IPS DF 4.7 (cell line): Measurements from ENCODE around the gene ARHGAP27.
"Not testable (repeated sequence)": the region's sequence is repeated elsewhere in the genome, so short reads cannot be mapped to it uniquely, and the experiment has no call there.

Experiments
- DNase-seq: peaks from one replicate; pipeline ENCODE4 v3.0.0-alpha.2; 2013; ENCODE audit warnings: low spot score; ENCODE audit errors: extremely low read depth

ARHGAP27 gene

DNA sequence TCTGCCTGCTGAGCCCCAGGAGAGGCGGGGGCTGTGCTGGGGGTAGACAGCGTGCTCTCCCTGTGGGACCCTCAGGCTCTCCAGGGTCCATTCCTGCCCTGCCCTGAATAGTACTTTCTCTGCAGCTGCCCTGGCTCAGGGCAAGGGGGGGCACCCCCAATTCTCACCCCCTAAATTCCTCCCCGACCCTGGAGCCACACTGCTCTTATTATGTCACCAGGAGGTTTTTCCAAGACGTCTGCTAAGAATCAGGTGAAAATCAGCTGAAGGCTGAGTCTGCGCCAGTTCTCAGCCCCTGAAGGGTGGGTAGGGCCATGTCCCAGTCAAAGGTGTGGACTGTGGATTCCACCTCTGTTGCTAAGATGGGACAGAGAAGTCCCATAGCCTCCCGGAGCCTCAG lies 66.0 kb downstream of the ARHGAP27 start:
- DNase-seq = no peak

DNA sequence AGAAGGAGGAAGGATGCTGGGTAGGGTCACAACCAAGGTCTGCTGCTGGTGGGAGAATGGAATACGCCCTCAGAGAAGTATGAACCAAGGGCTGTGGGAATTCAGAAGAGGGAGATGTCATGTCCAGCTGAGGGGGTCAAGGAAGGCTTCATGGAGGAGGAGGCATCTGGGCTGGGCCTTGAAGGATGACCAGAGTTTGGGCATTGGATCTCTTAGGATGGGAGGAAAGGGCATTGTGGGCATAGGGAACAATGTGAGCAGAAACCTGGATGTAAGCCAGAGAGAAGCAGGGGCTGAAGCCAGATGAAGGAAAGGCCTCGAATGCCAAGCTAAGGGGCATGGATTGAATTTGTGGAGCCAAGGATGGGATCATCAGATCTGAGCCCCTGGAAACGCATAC lies 66.6 kb downstream of the ARHGAP27 start:
- DNase-seq = no peak

DNA sequence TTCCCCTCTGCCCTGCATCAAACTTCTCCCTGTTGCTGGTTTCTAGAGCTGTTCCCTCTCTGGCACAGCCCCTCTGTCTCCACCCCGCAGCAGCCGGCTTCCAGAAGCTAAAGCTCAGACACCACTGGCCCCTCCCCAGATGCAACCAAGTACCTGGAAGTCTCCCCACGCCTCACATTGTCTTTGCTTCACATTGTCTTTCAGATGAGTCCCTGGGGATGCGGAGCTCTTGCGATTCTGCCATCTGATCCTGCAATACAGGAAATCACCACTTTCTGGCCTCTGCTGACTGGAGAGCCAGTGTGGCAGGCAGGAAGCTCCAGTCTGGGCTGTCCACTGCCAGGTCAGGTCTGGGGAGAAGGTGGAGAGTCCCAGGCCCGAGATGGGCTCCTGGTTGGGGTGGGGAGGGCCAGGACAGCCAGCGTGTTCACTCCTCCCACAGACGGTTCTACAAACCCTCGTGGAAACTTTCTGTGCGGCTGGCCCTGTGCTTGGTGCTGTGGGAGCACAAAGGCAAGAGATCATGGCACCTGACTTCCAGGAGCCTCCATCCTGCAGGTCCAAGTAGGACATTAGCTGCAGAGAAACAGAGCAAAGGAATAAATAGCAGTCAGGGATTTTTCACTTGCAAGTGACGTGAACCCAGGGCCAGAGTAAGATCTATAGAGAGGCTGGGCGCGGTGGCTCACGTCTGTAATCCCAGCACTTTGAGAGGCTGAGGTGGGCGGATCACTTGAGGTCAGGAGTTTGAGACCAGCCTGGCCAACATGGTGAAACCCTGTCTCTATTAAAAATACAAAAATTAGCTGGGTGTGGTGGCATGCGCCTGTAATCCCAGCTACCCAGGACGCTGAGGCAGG lies 67.9 kb downstream of the ARHGAP27 start:
- peak; percentile 93 for DNase-seq

DNA sequence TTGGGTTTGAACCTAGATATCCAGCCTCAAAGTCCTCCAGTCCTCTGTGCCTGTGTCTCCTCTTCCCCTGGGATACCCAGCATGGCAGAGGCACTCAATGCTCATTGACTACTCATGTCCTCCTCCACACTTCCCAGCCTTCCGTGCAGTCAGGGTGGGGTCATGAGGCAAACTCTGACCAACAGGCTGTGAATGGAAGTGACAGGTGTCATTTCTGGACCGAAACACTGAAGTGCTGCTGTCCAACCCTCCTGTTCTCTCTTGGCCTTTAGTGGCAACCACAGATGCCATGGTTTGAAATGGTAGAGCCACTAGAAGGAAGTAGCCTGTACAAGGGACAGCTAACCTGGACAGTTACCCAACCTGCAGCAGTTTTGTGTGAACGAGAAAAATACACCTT lies 69.2 kb downstream of the ARHGAP27 start:
- DNase-seq = no peak

DNA sequence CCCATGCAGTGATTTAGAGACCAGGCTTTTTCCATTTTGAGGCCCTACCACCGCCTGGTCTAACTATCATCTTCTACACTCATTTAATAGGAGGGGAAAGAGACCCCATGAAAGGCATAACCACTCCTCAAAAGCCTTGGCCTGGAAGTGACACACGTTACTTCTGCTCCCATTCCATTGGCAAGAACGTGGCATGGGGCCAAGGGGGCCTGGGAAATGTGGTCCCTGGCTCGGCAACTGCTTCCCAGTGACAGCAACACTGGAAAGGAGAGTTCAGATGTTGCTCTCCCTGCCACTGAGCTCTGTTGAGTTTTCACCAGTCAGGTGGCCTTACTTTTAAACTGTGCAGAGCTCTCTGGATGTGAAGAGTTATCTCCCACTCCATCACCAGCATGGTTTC lies 70.7 kb downstream of the ARHGAP27 start:
- no peak for DNase-seq

DNA sequence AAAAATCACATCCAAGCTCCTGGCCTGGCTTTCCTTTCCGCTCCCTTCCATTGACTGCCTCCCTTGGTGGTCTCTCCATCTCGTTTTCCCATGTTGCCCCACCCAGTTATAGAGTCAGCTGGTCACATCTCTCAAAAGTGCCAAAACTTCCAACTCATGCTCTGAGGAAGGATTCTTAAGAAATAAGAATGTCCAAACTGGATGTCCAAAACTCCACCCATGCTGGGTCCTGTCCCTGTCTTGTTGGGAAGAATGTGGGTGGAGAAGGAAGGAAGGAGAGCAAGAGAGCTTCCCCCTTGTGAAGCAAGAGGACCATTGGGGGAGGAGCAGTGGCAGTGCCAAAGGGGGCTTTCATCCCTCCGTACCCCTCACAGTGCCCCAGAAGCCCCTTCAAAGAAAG lies 71.2 kb downstream of the ARHGAP27 start:
- no peak for DNase-seq

DNA sequence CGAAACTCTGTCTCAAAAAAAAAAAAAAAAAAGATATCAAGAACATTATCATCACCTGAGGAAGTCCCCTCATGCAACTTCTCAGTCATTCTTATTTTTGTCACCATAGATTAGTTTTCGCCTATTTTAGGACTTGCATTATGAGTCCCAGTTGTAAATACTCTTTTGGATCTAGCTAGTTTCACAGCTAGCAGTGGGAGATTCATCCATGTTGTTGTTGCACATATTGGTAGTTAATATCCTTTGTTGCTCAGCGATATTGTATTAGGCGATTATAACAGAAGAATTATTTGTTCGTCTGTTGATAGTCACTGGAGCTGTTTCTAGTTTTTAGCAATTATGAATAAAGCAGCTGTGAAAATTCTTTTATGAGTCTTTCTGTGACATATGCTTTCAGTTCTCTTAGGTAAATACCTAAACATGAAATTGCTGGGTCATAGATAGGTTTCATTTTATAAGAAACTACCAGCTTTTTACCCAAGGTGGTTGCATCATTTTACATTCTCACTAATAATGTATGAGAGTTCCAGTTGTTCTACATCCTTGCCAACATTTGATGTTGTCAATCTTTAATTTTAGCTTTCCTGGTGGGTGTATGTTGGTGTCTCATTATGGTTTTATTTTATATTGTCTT lies 75.2 kb downstream of the ARHGAP27 start:
- DNase-seq = no peak

DNA sequence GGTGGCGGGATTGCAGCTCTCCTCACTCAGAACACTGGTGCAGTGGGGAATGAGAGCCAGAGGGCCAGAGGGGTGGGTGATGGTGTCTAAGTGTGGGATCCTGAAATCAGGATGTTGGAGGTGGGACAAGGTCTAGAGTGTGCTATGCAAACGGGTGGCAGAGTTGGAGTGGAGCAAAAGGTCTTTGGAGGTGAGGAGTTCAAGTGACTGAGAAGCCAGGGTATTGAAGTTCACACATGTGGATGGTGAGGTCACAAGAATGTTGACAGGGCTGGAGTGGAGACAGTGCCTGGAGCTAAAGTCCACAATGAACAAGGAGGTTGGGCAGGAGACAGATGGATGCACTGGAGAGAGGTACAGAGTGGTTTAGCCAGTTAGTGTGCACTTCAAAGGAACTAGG lies 77.6 kb downstream of the ARHGAP27 start:
- DNase-seq = no peak

DNA sequence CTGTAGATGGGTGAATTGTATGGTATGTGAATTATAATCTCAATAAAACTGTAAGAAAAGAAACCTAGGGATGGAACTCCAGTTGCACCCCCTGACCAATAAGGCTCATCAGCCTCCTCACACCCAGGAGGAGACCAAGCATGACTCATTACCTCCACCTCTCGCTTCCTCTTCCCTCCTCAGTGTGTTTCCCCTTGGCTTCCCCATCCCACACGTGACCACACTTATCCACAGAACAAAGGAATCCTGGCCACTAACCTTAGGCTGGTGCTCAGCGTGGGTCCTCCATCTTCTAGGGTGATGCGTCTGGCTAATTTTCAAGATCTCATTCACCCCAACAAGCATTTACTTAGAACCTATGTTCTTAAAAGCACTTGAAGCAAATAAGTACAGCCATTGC lies 79.6 kb downstream of the ARHGAP27 start:
- DNase-seq = no peak

DNA sequence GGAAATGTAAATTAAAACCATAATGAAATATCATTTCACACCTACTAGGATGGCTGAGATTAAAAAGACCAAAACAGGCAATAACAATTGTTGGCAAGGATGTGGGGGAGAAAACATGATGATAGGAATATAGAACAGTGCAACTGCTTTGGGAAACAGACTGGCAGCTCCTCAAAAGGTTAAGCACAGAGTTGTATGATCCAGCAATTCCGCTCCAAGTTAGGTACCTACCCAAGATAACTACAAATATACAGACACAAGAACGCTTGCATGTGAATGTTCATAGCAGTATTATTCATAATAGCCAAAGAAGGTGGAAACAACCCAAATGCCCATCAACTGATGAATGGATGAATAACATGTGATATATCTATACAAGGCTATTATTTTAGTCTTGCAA lies 80.8 kb downstream of the ARHGAP27 start:
- DNase-seq = no peak

DNA sequence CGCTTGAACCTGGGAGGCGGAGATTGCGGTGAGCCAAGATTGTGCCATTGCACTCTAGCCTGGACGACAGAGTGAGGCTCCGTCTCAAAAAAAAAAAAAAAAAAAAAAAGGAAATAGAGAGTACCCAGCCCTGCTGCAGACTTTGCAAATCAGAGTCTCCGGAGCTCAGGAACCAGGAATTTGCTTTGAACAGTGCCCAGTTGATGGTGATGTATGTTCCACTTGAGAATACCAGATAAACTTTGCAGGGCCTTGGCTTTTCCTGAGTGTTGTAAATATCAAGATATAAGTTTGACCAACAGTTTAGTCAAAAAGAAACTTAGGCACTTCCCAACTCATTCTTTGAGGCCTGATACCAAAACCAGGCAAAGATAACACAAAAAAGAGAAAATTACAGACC lies 85.2 kb downstream of the ARHGAP27 start:
- DNase-seq = no peak

DNA sequence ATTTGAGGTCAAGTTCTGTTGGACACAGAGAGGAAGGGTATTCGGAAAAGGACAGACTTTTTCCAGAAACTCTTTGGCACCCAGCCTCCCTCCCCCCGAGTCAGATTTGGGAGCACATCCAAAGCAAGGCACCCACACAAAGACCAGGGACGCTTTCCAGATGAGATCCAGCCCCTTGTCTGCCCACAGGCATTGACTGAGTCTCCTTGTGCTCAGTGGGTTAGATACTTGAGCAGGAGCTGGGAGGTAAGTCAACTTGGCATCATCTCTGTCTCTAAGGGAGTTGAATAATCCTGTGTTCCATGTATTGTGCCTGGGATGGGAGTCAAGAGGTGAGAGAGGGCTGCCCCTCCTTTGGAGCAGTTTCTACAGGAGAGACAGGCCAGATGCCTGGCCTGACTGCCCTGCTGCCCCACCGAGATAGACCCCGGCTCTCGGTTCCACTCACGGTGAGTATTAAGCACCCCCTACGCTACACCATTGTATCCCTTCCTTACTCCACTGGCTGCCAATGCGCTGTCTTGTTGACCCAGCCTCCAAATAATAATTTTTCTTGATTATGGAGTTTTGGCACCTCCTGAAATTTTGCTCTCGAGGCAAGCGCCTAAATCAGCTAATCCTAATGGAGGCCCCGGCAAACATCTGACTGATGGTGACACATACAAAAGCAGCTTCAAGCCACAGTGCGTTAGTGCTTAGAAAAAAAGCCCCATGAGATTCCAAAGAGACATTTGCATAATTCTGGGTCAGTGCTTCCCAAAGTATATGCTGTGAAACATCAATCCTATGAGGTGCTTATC lies 86.3 kb downstream of the ARHGAP27 start:
- no peak for DNase-seq

DNA sequence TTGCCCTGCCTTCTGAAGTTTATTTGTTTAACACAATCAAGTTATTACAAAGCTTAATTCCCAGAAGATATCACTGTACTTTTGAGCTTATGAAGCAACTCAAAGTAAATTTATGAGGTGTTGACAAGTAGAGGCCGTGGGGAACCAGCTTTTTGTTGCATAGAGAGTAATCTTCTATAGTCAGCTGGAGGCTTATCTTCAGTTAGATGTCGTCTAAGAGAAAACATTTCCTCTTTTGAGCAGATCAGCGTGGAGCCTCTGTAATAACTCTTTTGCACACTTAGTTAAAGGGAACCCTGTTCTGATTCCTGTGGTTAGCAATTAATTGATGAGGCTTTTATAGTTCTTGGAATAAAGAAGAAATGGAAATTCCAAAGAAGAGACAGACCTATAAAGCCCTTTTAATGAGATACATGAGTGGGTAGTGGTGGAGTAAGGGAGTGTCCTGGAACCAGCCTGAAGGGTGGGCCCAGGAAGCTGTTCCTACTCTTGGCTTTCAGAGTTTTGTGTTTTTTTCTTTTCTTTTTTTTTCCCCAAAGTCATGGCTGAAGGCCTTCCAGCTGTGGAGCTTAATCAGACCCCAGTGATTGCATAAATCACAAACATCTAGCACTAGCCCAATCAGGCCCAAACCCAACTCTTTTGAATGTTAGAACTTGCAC lies 87.0 kb downstream of the ARHGAP27 start:
- no peak for DNase-seq

DNA sequence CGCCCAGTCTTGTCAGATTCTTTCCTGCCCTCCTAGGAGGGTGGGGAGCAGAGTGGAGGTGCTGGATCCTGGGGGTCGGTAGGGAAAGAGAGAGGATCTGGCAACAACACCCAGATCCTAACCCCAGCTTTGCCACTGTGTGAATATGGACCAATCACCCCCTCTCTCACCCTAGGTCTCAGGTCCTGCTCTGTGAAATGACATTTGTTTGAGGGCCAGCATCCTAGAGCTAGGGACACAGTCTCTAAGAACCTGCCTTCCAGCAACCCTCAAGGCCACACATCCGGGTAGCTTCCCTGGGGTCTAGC lies 87.5 kb downstream of the ARHGAP27 start:
- no peak for DNase-seq

DNA sequence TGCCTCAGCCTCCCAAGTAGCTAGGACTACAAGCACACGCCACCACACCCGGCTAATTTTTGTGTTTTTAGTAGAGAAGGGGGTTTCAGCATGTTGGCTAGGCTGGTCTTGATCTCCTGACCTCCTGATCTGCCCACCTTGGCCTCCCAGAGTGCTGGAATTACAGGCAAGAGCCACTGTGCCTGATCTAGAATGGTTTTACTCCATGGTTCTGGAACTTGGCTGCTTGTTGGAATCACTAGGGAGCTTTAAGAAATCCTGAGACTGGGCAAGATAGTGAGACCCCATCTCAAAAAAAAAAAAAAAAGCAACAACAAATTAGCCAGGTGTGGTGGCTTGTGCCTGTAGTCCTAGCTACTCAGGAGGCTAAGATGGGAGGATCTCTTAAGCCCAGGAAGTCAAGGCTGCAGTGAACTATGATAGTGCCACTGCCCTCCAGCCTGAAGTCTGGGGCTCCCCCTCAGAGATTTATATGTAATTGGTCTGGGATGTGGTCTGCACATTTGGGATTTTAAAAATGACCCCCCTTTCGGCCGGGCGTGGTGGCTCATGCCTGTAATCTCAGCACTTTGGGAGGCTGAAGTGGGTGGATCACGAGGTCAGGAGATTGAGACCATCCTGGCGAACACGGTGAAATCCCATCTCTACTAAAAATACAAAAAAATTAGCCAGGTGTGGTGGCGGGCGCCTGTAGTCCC lies 88.6 kb downstream of the ARHGAP27 start:
- DNase-seq = not testable (repeated sequence)
